Activated naive CD4-positive, alpha-beta T cell treated with anti-CD3 and anti-CD28 coated beads, Interleukin-2, amount 50 U/mL, for 72 hours (primary cell): Measurements from ENCODE around the gene IGSF21. TPM values are rescaled to one million over a fixed set of nuclear protein-coding genes. Genes with fewer than 3 reads are reported as not detected.
A peak's percentile ranks its signal among the peaks of the same experiment; 100 is the strongest.

Source experiments
- ATAC-seq, 2 donors: fragments of 150-1000 bp; cut with Tn5 transposase; 2 replicates each; pipeline ENCODE4 v1.10.0; 2021; ENCODE audit warnings: mild to moderate bottlenecking in 2 of 2, moderate library complexity in 2 of 2
- DNase-seq, 2 donors: peaks; one replicate each; pipeline ENCODE4 v3.0.0; 2021 to 2022; ENCODE audit warnings: low spot score in 2 of 2
- H3K27ac Mint-ChIP-seq, 2 donors: one replicate each; pipeline ENCODE4 v1.8.0; 2022; ENCODE audit warnings: mild to moderate bottlenecking in 2 of 2, mixed read lengths in 2 of 2
- H3K36me3 Mint-ChIP-seq, 2 donors: one replicate each; pipeline ENCODE4 v1.8.0; 2022; ENCODE audit warnings: mixed read lengths in 2 of 2
- H3K9me3 Mint-ChIP-seq, 2 donors: one replicate each; pipeline ENCODE4 v1.8.0; 2022; ENCODE audit warnings: mixed read lengths in 2 of 2
- total RNA-seq, 2 donors: library from RNA; stranded (reverse); gene quantifications; one replicate each; pipeline ENCODE4 v1.2.3, GENCODE V29; 2022

The IGSF21 gene
- total RNA-seq, 2 donors from 2014 or later = not detected

GRCh38 chr1:18128298-18128697 lies 20.7 kb downstream of the IGSF21 start:
- ATAC-seq = no peak
- no peaks in the 10 kb centered on the region for H3K9me3 Mint-ChIP-seq
- H3K27ac Mint-ChIP-seq = no peak overlapping the region

DNA sequence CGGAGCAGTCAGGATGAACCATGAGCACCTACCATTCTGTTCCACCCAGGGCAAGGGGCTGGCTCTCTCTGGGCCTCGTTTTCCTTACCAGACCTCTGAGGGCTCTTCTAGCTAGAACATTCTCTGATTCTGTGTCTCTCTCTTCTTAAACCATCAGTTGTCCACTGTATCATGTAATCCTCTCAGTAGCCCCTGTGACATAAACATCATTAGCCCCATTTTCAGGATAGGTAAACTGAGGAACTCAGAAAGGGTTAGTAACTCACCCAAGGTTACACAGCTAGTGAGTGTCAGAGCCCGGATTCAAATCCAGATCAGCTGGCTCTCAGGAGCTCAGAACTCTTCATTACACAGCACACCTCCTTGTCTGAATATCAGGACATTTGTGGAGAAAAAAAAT lies 22.8 kb downstream of the IGSF21 start:
- Mint-ChIP-seq H3K9me3 (no peaks in the 10 kb centered on the region), H3K27ac (no peak overlapping the region), H3K36me3 (no peaks in the 10 kb centered on the region)
- no peak for ATAC-seq
- DNase-seq = no peak

More at GRCh38 chr1:18128298-18128697, 20.7 kb downstream of the IGSF21 start:
- DNase-seq = no peak
- no peaks in the 10 kb centered on the region for H3K36me3 Mint-ChIP-seq

- Mint-ChIP-seq H3K36me3 (no peaks in the 10 kb centered on the region), H3K9me3 (no peaks in the 10 kb centered on the region), H3K27ac (no peak overlapping the region)
- DNase-seq (no peak), ATAC-seq (no peak)
Measured at GRCh38 chr1:18132022-18132710, 24.6 kb downstream of the IGSF21 start.

DNA sequence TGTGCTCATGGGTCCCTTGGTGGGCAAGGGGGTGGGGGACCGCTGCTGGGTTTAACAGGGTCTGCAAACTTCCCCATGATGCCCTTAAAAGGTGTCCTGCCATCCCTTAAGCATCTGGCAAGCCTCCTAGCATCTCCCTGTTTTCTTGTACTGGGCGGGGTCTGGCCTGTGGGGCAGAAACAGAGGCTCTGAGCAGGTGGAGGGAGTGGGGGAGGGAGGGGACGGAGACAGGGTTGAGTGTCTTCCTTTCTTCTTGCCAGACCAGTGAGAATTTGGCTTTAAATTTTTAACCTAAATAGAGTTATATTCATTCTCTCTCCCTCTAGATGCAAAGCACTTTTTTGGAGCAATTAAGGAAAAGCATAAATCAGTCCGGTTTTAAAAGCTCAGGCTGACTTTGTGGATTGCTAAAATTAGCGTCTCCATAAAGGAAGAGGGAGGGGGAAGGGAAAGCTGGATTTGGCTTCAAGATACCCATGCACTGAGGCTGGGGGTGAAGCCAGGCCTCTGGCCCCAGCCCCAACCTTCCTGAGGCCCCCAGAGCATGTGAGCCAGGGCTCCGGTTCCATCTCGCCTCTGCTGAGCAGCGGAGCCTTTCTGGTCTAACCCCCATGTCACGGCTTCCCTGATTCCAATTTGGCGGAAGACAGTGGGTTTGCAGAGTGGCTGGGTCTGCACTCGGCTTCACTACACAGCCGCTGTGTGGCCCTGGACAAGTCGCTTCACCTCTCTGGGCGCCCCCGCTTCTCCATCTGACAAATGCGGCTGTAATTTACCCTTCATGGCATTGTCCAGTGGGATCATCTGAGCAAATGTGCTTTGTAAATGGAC lies 25.3 kb downstream of the IGSF21 start:
- Mint-ChIP-seq H3K9me3 (no peaks in the 10 kb centered on the region), H3K27ac (no peak overlapping the region), H3K36me3 (no peaks in the 10 kb centered on the region)
- DNase-seq (no peak), ATAC-seq (no peak)

DNA sequence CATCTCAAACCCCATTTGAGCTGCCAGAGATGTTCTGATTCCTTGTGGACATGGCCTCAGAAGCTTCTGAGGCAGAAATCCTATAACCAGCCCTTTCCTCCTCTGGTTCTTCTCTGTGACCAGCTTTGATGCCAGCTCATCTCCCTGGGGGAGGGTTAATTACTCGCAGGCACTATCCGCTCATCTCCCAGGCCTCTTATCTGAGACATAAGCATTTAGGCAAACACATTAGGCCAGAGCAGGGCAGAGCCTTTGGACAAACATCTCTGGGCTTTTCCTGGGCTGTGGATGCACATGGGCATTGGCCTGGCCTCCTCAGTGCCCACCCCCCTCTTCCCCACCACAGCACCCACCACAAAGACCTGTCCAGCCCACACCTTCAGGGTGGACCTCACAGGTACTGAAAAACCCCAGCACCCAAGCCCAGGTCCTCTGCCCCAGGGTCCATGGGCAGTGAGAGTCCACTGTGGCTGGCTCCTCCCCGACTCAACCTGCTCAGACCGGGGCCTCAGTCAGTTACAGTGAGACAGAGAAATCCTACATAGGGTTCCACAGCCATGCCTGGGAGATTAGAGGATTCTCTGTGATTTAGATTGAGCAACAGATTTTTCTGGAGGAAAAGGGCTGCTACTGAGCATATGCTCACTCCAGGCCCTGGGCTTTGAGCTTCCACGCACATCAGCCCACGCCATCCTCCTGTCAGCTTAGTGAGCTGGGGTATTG lies 26.9 kb downstream of the IGSF21 start:
- DNase-seq (no peak), ATAC-seq (no peak)
- no peaks in the 10 kb centered on the region for H3K36me3 Mint-ChIP-seq
- H3K27ac Mint-ChIP-seq = no peak overlapping the region
- no peaks in the 10 kb centered on the region for H3K9me3 Mint-ChIP-seq

GRCh38 chr1:18137759-18138345 lies 30.3 kb downstream of the IGSF21 start:
- no peaks in the 10 kb centered on the region for H3K9me3 Mint-ChIP-seq

GRCh38 chr1:18139198-18139981 lies 31.8 kb downstream of the IGSF21 start:
- H3K27ac Mint-ChIP-seq = no peak overlapping the region
- no peaks in the 10 kb centered on the region for H3K9me3 Mint-ChIP-seq
- DNase-seq = no peak
- ATAC-seq = no peak
- no peaks in the 10 kb centered on the region for H3K36me3 Mint-ChIP-seq

More at GRCh38 chr1:18137759-18138345, 30.3 kb downstream of the IGSF21 start:
- DNase-seq (no peak), ATAC-seq (no peak)
- Mint-ChIP-seq H3K27ac (no peak overlapping the region), H3K36me3 (no peaks in the 10 kb centered on the region)

DNA sequence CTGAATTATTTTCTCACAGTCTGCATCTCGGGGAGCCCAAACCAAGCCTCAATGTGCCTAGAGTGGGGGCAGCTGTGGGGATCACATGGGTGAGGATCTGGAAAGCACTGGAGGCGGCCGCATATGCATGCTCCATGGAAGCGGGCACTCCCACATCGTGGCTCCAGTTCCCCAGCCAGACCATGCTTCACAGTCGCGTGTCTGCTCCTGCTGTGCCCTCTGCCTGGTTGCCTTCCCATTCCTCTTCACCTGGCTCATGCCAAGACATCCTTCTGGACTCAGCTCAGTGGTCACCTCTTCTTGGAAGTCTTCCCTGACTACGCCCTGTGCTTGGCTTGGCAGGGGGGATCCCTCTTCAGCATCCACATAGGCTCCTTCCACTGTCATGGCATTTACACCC lies 32.8 kb downstream of the IGSF21 start:
- DNase-seq (no peak), ATAC-seq (no peak)
- Mint-ChIP-seq H3K36me3 (no peaks in the 10 kb centered on the region), H3K27ac (no peak overlapping the region), H3K9me3 (no peaks in the 10 kb centered on the region)

GRCh38 chr1:18141661-18142060 lies 34.1 kb downstream of the IGSF21 start:
- H3K36me3 Mint-ChIP-seq = no peaks in the 10 kb centered on the region
- H3K27ac Mint-ChIP-seq = no peak overlapping the region
- ATAC-seq = no peak
- H3K9me3 Mint-ChIP-seq = no peaks in the 10 kb centered on the region
- DNase-seq = no peak

- DNase-seq = no peak
- ATAC-seq = no peak
- Mint-ChIP-seq H3K36me3 (no peaks in the 10 kb centered on the region), H3K9me3 (no peaks in the 10 kb centered on the region), H3K27ac (no peak overlapping the region)
Measured at GRCh38 chr1:18142471-18142870, 34.9 kb downstream of the IGSF21 start.

DNA sequence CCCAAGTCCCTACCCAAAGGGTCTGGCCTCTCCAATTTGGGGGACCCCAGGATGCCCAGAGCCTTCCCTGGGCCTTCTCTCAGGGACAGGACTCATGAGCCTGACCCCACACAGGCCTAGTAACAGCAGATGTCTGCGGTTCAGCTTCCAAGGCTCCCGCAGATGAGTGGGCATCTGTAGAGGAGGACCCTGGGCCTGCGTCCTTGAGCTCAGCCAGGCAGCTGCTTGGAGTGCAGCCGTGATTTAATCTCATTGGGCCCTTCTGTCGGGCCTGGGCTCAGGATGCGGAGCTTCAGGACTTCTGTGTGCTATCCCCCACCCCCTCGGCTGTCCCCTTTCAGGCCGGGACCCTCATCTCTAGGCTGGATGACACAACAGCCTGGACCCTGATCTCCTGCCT lies 35.4 kb downstream of the IGSF21 start:
- H3K27ac Mint-ChIP-seq = no peak overlapping the region
- ATAC-seq (no peak), DNase-seq (no peak)
- H3K9me3 Mint-ChIP-seq = no peaks in the 10 kb centered on the region
- H3K36me3 Mint-ChIP-seq = no peaks in the 10 kb centered on the region

- peak overlapping the region in 1 of 2 donors; percentile 31 for H3K27ac Mint-ChIP-seq
- no peaks in the 10 kb centered on the region for H3K9me3 Mint-ChIP-seq
- ATAC-seq = no peak
- no peaks in the 10 kb centered on the region for H3K36me3 Mint-ChIP-seq
- no peak for DNase-seq
Measured at GRCh38 chr1:18144062-18144461, 36.5 kb downstream of the IGSF21 start.

- no peak for ATAC-seq
- no peaks in the 10 kb centered on the region for H3K36me3 Mint-ChIP-seq
Measured at GRCh38 chr1:18144916-18145647, 37.5 kb downstream of the IGSF21 start.

GRCh38 chr1:18145851-18146618 lies 38.4 kb downstream of the IGSF21 start:
- Mint-ChIP-seq H3K9me3 (no peaks in the 10 kb centered on the region), H3K36me3 (no peaks in the 10 kb centered on the region)
- ATAC-seq = no peak

More at GRCh38 chr1:18144916-18145647, 37.5 kb downstream of the IGSF21 start:
- DNase-seq = no peak
- H3K27ac Mint-ChIP-seq = no peak overlapping the region
- no peaks in the 10 kb centered on the region for H3K9me3 Mint-ChIP-seq

DNA sequence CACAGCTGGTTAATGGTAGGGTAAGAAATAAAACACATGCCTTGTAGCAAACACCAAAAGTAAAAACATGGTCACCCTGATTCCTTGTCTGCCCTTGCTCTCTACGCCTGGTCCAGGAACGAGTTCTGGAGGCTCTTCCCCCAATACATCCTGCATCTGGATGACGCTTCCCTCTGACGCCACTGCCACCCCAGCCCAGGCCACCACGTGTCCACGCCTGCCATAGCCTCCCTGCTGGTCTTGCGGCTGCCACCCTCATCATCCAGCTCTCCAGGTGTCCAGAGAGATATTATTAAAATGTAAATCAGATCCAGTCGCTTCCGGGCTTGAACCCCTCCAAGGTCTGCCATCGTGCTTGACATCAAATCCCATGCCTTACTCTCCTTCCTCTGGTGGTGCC lies 39.3 kb downstream of the IGSF21 start:
- H3K9me3 Mint-ChIP-seq = no peaks in the 10 kb centered on the region
- no peak for DNase-seq
- no peak for ATAC-seq

More at GRCh38 chr1:18145851-18146618, 38.4 kb downstream of the IGSF21 start:
- no peak overlapping the region for H3K27ac Mint-ChIP-seq
- no peak for DNase-seq

More for the DNA sequence above, 39.3 kb downstream of the IGSF21 start:
- no peak overlapping the region for H3K27ac Mint-ChIP-seq
- no peaks in the 10 kb centered on the region for H3K36me3 Mint-ChIP-seq
